GM18498 (cell line): ENCODE results near the gene PTPN11.
"Not testable (repeated sequence)": the region's sequence is repeated elsewhere in the genome, so short reads cannot be mapped to it uniquely, and the experiment has no call there.

Experiments
- ATAC-seq: cut with Tn5 transposase; IDR thresholded peaks from one replicate; pipeline ENCODE4 v1.9.1; 2021; ENCODE audit warnings: mild to moderate bottlenecking, moderate library complexity; ENCODE audit not compliant: unreplicated experiment

PTPN11 gene

DNA sequence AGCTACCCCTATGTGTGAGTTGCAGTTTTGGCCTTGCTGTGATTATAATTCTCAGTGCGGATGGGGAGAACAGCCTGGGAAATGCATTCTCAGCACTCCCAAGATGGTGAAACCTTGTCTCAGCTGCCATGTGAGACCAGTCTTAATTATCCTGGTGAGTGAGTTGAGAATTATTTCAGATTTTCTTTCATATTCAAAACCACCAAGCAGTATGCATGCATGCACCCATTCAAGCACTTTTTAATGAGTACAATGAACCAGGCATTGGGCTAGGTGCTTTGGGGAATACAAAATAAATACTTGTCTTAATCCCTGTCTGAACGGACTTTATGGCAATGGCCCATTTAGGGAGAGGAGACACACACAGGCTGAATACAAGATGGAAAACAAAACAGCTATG, 94.7 kb downstream of the PTPN11 start:
- no peak for ATAC-seq

DNA sequence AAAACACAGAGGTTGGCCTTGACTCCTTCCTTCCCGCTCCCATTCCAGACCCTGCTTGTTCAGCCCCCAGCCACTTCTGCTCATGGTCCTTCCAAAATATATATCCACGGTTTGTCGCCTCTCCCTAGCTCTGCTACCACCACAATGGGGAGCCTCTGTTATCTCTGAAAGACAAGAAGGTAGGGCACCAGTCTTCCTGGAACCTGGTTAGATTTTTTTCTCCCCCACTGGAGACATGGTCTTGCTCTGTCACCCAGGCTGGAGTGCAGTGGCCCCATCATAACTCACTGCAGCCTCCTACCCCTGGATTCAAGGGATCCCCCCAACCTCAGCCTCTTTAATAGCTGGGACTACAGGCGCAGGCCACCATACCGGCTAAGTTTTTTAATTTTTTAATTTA, 95.7 kb downstream of the PTPN11 start:
- no peak for ATAC-seq

DNA sequence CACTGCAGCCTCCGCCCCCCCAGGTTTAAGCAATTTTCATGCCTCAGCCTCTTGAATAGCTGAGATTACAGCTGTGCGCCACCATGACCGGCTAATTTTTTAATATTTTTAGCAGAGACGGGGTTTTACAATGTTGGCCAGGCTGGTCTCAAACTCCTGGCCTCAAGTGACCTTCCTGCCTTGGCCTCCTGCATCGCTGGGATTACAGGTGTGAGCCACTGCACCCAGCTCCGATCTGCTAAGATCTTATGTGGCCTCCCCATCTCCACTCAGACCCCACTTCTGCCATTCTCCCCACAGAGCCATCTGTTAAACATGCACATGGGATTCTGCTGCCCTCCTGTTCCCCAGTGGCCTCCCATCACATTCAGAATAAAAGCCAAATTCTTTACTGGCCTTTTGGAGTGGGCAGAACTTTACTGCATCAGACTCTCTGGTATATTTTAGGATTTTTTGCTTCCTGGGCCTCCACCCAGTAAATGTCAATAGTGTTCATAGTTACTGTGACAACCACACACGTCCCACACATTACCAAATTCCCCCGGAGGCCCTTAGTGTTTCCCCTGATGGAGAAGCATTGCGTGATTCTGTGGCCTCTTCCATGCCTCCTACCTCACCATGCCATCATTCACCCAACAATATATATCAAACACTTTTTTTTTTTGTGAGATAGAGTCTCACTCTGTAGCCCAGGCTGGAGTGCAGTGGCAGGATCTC, 96.3 kb downstream of the PTPN11 start:
- ATAC-seq: no peak

DNA sequence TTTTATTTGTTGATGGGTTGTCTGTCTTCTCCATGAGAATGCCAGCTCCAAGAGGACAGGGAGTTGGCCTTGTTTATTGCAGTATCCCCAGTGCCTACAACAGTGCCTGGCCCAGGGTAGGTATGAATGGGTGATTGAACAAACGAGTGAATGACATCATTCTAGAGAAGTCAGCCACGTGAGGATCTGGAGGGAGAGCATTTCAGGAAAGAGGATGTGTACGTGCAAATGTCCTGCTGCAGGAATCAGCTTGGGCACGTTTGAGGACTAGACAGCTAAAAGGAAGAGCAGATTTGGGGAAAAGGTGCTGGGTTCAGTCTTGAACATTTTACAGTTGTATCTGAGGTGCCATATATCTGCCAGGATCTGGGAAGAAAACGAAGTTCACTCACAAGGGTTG, 97.1 kb downstream of the PTPN11 start:
- ATAC-seq: no peak

DNA sequence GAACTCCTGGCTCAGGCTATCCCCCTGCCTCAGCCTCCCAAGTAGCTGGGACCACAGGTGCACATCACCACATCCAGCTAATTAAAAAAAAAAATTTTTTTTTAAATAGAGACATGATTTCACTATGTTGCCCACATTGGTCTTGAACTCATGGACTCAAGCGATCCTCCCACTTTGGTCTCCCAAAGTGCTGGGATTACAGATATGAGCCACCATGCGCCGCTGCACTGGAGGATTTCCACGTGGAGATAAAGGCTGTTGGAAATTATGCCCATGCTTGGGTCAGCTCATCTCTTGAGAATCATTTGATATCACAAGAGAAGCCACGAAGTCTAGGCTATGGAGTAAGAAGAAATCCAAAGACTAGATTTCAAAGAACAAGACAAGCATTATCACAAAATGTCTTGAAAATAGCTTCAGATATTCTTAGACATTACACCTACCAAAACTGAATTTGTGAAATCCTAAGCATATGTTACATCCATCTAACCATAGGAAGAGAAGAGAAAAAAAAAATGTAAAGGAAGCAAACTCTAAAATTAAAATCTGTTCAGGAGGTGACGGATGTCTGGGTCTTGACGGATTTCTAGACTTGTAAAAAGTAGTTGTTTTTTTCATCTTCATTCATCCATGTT, 99.1 kb downstream of the PTPN11 start:
- ATAC-seq: no peak

DNA sequence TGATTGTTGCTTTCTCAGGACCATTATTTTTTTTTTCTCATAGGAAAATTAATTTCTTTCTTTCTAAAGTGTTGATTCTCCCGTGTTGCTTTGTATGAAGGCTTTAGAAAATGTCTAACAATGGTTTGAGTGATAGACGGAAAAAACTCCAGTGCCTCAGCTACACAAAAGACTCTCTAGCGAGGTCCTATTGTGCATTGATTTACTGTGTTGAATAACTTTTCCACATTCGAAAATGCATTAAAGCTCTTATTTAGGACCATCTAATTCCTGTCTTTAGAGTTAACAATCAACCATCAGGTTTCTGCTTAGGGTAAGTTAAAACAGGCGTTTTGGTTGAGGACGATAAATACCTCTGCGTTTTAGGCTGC, 99.6 kb downstream of the PTPN11 start:
- no peak for ATAC-seq

DNA sequence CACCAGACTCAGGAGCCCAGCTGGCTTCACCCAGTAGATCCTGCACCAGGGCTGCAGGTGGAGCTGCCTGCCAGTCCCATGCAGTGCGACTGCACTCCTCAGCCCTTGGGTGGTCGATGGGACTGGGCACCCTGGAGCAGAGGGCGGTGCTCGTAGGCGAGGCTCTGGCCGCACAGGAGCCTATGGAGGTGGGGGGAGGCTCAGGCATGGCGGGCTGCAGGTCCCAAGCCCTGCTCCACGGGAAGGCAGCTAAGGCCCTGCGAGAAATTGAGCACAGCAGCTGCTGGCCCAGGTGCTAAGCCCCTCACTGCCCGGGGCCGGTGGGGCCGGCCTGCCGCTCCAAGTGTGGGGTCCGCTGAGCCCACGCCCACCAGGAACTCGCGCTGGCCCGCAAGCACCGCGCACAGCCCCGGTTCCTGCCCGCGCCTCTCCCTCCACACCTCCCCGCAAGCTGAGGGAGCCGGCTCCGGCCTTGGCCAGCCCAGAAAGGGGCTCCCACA, 101.1 kb downstream of the PTPN11 start:
- ATAC-seq: not testable (repeated sequence)

DNA sequence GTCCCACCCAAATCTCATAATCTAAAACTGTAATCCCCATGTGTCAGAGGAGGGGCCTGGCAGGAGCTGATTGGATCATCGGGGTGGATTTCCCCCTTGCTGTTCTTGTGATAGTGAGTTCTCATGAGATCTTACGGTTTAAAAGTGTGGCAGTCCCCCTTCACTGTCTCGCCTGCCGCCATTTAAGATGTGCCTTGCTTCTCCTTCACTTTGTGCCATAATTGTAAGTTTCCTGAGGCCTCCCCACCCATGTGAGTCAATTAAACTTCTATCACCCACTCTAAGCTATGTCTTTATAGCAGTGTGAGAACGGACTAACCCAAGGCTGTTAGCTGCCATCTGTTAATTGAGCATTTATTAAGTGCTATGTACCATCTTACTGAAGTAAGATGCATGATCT, 105.1 kb downstream of the PTPN11 start:
- ATAC-seq: no peak

DNA sequence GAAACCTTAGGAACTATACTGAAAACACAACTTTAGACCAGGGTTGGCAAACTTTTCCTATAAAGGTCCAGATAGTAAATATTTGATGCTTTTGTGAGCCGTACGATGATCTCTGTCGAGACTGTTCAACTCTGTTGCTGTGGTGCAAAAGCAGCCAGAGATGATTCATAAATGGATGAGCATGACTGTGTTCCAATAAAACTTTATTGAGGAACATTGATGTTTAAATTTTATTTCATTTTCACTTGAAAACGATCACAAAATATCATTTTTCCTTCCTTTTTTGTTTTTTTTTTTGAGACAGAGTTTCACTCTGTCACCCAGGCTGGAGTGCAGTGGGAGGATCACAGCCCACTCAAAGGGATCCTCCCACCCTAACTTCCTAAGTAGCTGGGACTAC, 105.5 kb downstream of the PTPN11 start:
- no peak for ATAC-seq

DNA sequence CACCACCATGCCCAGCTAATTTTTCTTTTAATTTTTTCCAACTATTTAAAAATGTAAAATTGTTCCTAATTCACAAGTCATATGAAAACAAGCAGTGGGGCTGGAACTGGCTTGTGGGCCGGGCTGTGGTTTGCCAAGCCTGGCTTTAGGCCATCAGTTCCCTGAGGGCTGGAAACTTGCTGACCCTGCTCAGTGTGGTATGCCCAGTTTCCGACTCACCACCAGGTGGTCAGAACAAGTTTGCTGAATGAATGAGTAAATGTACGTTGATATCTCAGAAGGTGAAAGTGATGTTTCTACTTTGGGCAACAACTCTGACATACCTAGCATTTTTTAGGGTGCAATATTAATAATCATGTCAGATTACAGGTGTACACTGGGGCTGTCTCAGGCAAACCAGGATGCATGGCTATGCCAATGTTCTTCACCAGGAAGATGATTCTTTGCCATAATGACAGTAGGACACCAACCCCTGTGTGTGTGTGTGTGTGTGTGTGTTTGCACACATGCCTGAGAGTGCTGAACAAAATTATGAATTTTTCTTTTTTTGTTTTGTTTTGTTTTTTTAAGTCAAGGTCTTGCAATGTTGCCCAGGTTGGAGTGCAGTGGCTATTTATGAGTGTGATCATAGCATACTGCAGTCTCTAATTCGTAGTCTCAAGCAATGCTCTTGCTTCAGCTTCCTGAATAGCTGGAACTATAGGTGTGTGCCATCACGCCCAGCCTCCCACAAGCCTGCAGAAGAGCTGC, 106.1 kb downstream of the PTPN11 start:
- no peak for ATAC-seq

DNA sequence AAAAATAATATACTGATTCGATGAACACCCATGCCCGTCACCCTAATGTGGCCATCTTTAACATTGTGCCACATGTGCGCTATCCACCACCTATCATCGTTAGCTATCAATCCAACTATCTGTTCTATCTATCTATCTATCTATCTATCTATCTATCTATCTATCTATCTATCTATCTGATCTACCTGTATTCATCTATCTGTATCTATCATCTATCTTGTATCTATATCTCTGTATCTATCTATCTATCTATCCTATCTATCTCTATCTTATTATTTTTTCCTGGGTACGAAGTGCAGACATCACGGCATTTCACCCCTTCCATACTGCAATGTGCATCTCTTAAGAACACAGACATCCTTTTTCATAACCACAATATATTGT, 106.7 kb downstream of the PTPN11 start:
- no peak for ATAC-seq

DNA sequence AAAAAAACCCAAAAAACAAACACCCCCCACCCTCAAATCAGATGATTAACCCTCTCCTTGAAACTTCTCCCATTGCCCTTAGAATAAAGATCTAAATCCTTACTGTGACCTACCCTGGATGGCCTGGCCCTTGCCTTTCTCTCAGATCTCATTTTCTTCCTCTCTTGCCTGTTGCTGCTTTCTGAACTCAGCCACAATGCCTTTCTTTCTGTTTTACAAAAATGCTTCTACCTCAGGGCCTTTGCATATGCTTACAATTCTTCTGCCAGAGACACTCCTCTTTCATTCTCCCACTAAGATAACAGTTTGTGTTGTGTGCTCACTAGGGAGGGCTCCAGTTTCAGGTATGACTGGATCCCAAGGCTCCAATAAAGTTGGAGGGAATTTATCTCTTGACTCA, 108.3 kb downstream of the PTPN11 start:
- ATAC-seq: no peak

DNA sequence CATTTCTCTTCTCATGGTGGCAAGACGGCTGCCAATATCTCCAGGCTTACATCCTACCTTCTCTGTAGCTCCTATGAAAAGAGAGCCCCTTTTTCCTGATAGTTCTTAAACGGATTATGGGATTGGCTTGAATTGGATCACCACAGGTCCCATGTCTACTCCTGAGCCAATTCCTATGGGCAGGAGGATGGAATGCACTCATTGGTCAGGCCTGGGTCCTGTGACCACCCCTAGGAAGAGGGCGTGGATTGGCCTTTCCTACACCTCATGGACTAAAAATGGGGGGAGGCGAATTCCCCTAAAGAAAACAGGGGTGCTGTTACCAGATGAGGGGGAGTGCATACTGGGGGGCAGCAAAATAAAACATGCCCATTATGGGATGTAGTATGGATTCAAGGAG, 108.8 kb downstream of the PTPN11 start:
- ATAC-seq: no peak

DNA sequence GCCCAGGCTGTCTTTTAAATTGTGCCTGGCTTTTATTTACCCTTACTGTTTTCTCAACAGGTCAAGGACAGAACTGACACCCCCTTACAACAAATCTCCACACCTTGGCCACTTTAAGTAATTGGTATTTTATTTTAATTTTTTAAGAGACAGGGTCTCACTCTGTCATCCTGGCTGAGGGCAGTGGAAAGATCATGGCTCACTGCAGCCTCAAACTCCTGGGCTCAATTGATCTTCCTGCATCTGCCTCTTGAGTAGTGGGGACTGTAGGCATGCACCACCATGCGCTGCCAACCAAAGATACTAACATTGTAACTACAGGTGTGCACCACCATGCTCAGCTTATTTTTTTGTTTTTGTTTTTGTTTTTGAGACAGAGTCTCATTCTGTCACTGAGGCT, 109.8 kb downstream of the PTPN11 start:
- no peak for ATAC-seq

DNA sequence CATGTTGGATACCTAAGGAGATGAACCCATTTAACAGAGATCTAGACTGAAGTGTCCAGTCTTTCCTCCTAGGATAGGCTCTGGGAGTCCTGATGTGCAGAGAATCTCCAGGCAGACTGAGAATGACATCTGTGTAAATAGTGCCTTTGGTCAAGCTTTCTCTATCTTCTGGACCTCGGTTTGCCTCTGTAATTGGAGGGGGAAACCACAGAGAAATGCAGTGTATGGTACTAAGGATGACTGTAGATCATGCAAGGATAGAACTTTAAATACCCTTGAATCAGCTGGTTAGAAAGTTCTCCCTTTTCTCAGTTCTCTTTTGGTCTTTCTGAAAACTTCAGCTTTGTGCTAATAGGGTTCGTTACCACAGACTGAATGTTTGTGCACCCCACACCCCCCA, 112.2 kb downstream of the PTPN11 start:
- ATAC-seq: no peak

DNA sequence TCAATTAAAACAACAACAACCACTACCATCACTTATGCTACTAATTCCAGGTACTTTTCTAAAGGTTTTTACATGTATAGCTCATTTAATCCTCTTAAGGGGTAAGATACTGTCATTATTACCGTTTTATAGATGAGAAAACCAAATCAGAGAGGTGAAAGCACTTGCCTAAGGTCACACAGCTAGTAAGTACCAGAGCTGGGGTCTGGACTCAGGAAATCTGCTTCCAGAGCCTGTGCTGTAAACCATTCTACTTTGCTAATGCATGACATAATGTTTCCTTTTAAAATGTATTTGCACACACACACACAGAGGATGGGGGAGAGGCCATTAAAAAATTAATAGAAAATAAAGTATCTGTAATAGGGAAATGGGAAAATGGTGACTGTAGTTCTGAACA, 113.4 kb downstream of the PTPN11 start:
- ATAC-seq: no peak

DNA sequence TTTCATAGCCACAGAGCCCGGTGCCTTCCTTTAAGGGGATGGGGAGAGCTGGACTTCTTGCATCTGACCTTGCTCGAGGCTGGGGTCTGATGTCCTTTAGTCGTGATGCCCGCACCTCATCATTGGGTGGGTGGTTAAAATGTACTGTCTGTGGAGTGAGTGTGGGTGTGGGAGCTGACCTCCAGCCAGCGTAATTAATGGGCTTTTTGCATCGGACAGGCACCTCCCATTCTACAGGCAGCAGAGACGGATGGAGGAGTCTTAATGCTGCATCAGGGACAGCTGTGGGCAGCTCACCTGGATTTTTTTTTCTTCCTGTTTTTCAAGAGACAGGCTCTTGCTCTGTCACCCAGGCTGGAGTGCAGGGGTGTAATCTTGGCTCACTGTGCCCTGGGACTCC, 114.8 kb downstream of the PTPN11 start:
- ATAC-seq: no peak

DNA sequence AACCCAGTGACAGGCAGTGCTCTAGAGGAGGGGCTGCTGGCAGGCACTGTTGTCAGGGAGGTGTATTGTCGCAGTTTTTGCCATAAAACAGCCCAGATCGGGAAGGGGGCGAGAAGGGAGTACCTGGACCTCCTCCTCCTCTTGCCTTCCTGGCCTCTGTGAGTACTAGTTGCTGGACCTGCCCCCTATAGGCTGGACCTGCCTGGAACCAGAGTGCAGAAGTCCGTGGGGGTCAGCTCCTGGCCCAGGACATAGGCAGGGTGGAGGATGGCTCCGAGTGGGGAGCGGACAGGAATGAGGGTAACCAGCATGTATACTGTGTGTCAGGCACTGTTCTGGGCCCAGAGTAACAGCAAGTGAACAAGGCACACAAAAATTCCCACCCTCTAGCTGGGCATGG, 116.3 kb downstream of the PTPN11 start:
- no peak for ATAC-seq

DNA sequence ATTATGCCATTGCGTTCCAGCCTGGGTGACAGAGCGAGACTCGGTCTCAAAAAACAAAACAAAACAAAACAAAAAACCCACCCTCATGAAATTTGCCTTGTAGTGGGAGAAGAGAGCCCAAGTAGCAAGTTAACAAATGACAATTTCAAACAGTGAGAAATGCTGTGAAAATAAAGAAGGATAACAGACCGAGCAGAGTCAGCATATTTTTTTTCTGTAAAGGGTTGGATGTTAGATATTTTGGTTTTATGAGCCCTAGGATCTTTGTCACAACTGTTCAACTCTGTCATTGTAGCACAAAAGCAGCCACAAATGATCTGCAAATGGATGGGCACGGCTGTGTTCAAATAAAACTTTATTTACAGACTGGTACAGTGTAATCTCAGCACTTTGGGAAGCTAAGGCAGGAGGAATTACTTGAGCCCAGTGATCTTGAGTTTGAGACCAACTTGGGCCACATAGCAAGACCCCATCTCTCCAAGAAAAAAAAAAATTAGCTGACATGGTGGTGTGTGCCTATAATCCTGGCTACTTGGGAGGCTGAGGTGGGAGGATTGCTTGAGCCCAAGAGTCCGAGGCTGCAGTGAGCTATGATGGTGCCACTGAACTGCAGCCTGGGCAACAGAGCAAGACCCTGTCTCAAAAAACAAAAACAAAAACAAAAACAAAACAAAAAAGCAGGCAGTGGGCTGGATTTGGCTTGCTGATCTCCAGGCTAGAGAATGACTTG, 117.1 kb downstream of the PTPN11 start:
- ATAC-seq: no peak

DNA sequence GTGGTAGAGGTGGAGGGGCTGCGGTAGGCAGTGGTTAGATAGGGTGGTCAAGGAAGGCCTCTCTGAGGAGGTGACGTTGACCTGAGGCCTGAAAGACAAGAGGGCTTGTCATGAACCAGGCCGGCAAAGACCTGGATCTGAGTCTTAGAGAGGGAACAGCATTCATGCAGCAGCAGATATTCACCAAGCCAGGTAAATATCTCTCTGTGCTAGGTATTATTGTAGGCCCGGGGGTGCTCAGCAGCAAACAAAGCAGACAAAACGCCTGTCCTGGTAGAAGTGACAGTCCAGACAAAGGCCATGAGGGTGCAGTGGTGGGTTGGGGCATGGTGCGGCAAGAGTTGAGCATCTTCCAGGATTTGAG, 117.6 kb downstream of the PTPN11 start:
- ATAC-seq: no peak

DNA sequence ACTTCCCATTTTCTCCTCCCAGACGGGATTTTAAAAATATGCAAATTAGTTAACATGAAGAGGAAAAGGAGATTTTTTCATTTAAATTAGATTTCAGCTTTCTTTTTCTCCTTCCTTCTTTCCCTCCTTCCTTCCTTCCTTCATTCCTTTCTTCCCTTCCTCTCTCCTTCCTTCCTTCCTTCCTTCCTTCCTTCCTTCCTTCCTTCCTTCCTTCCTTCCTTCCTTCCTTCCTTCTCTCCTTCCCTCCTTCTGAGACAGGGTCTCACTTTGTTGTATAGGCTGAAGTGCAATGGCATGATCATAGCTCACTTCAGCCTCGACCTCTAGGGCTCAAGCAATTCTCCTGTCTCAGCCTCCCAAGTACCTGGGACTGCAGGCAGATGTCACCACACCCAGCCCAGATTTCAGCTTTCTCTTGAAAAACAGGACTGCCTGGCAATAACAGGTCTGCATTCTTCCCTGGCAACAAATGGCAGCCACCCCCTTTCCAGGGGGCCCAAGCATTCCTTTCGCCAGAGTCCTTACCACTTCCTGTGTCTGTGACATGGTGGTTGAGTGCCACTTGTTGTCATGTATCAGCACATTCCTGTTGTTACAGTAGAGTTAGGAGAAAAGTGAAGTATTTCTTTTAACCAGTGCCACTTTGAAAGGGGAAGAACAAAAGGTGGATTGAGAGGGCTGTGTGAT, 119.1 kb downstream of the PTPN11 start:
- no peak for ATAC-seq
